Stomach smooth muscle (tissue), 2 donors: Measurements from ENCODE around the gene PARM1.

ENCODE experiments used
- H3K27ac ChIP-seq: one replicate; pipeline ENCODE4 v1.7.0; 2013; ENCODE audit warnings: mild to moderate bottlenecking, low read length, inconsistent platforms
- H3K27me3 ChIP-seq, 2 donors: one replicate each; pipeline ENCODE4 v1.7.0; 2013; ENCODE audit warnings: low read length in 2 of 2; ENCODE audit not compliant: insufficient read depth in 2 of 2, control insufficient read depth in 1 of 2
- H3K36me3 ChIP-seq, 2 donors: one replicate each; pipeline ENCODE4 v1.7.0; 2013; ENCODE audit warnings: low read length in 2 of 2; ENCODE audit not compliant: control insufficient read depth in 2 of 2, insufficient read depth in 2 of 2
- H3K4me1 ChIP-seq: one replicate; pipeline ENCODE4 v1.7.0; 2013; ENCODE audit warnings: low read length; ENCODE audit not compliant: control insufficient read depth, insufficient read depth
- H3K4me3 ChIP-seq, 2 donors: one replicate each; pipeline ENCODE4 v1.7.0; 2013; ENCODE audit warnings: low read length in 2 of 2
- H3K9ac ChIP-seq, 2 donors: one replicate each; pipeline ENCODE4 v1.7.0; 2013; ENCODE audit warnings: low read length in 2 of 2, mild to moderate bottlenecking in 1 of 2
- H3K9me3 ChIP-seq, 2 donors: one replicate each; pipeline ENCODE4 v1.7.0; 2013; ENCODE audit warnings: low read length in 2 of 2; ENCODE audit not compliant: control insufficient read depth in 2 of 2
- donor health status: healthy.
- donor health status: Pancreatic carcinoma.

PARM1 gene

GRCh38 chr4:74962584-74962983 lies 29.7 kb downstream of the PARM1 start:
- Histone ChIP-seq H3K9me3 (peaks cover 0 to 8% of the 10 kb centered on the region in 2 donors), H3K27me3 (no peaks in the 10 kb centered on the region), H3K36me3 (no peaks in the 10 kb centered on the region), H3K27ac (no peak overlapping the region), H3K9ac (no peak overlapping the region), H3K4me3 (no peak overlapping the region), H3K4me1 (no peaks in the 10 kb centered on the region)

- Histone ChIP-seq H3K9me3 (peaks cover 0 to 8% of the 10 kb centered on the region in 2 donors), H3K27me3 (no peaks in the 10 kb centered on the region), H3K4me1 (no peaks in the 10 kb centered on the region), H3K9ac (no peak overlapping the region), H3K27ac (no peak overlapping the region), H3K36me3 (no peaks in the 10 kb centered on the region), H3K4me3 (no peak overlapping the region)
Observed at GRCh38 chr4:74964311-74964710, 31.4 kb downstream of the PARM1 start.

GRCh38 chr4:74967324-74967723 lies 34.4 kb downstream of the PARM1 start:
- H3K9me3 ChIP-seq = peaks cover 0 to 3% of the 10 kb centered on the region in 2 donors
- H3K4me3 ChIP-seq = no peak overlapping the region
- no peak overlapping the region for H3K27ac ChIP-seq
- no peak overlapping the region for H3K9ac ChIP-seq
- no peaks in the 10 kb centered on the region for H3K4me1 ChIP-seq
- no peaks in the 10 kb centered on the region for H3K36me3 ChIP-seq
- H3K27me3 ChIP-seq = no peaks in the 10 kb centered on the region

GRCh38 chr4:74968456-74969164 lies 35.7 kb downstream of the PARM1 start:
- no peaks in the 10 kb centered on the region for H3K27me3 ChIP-seq
- H3K9me3 ChIP-seq = peaks cover 0 to 3% of the 10 kb centered on the region in 2 donors
- H3K9ac ChIP-seq = no peak overlapping the region
- H3K27ac ChIP-seq = no peak overlapping the region
- H3K36me3 ChIP-seq = no peaks in the 10 kb centered on the region
- no peaks in the 10 kb centered on the region for H3K4me1 ChIP-seq
- H3K4me3 ChIP-seq = no peak overlapping the region

- H3K9me3 ChIP-seq = no peaks in the 10 kb centered on the region
Observed at GRCh38 chr4:74969507-74970474, 36.9 kb downstream of the PARM1 start.

GRCh38 chr4:74970577-74970976 lies 37.7 kb downstream of the PARM1 start:
- H3K27ac ChIP-seq = no peak overlapping the region

More at GRCh38 chr4:74969507-74970474, 36.9 kb downstream of the PARM1 start:
- Histone ChIP-seq H3K4me1 (no peaks in the 10 kb centered on the region), H3K27ac (no peak overlapping the region), H3K27me3 (no peaks in the 10 kb centered on the region), H3K9ac (no peak overlapping the region), H3K36me3 (no peaks in the 10 kb centered on the region), H3K4me3 (no peak overlapping the region)

GRCh38 chr4:74971862-74972261 lies 38.9 kb downstream of the PARM1 start:
- no peaks in the 10 kb centered on the region for H3K27me3 ChIP-seq
- H3K4me3 ChIP-seq = no peak overlapping the region
- H3K9me3 ChIP-seq = peaks cover 0 to 3% of the 10 kb centered on the region in 2 donors
- H3K9ac ChIP-seq = no peak overlapping the region
- H3K27ac ChIP-seq = no peak overlapping the region
- no peaks in the 10 kb centered on the region for H3K36me3 ChIP-seq
- H3K4me1 ChIP-seq = no peaks in the 10 kb centered on the region

More at GRCh38 chr4:74970577-74970976, 37.7 kb downstream of the PARM1 start:
- Histone ChIP-seq H3K9ac (no peak overlapping the region), H3K36me3 (no peaks in the 10 kb centered on the region), H3K4me1 (no peaks in the 10 kb centered on the region), H3K4me3 (no peak overlapping the region), H3K9me3 (no peaks in the 10 kb centered on the region), H3K27me3 (no peaks in the 10 kb centered on the region)

GRCh38 chr4:74975082-74975481 lies 42.2 kb downstream of the PARM1 start:
- peaks cover 0 to 3% of the 10 kb centered on the region in 2 donors for H3K9me3 ChIP-seq
- H3K36me3 ChIP-seq = no peaks in the 10 kb centered on the region
- no peak overlapping the region for H3K4me3 ChIP-seq
- no peak overlapping the region for H3K27ac ChIP-seq
- no peaks in the 10 kb centered on the region for H3K27me3 ChIP-seq
- H3K4me1 ChIP-seq = no peaks in the 10 kb centered on the region
- no peak overlapping the region for H3K9ac ChIP-seq

GRCh38 chr4:74975848-74976824 lies 43.2 kb downstream of the PARM1 start:
- no peaks in the 10 kb centered on the region for H3K36me3 ChIP-seq
- H3K4me1 ChIP-seq = no peaks in the 10 kb centered on the region
- no peak overlapping the region for H3K4me3 ChIP-seq
- H3K27ac ChIP-seq = no peak overlapping the region
- no peak overlapping the region for H3K9ac ChIP-seq
- H3K9me3 ChIP-seq = peaks cover 0 to 3% of the 10 kb centered on the region in 2 donors
- H3K27me3 ChIP-seq = no peaks in the 10 kb centered on the region
